Left renal cortex interstitium (tissue), 4 donors: Measurements from ENCODE around the gene AP1AR. TPM values are rescaled to one million over a fixed set of nuclear protein-coding genes. Genes with fewer than 3 reads are reported as not detected.
A peak's percentile ranks its signal among the peaks of the same experiment; 100 is the strongest.
"Not testable (repeated sequence)": the region's sequence is repeated elsewhere in the genome, so short reads cannot be mapped to it uniquely, and the experiment has no call there.

ENCODE experiments used
- DNase-seq, 4 donors: peaks; one replicate each; pipeline ENCODE4 v3.0.0-alpha.2; 2013; ENCODE audit warnings: low read depth in 4 of 4, low spot score in 2 of 4, missing footprints in 1 of 4
- polyA plus RNA-seq, 4 donors: library from polyadenylated mRNA; unstranded; fragments of 120-200 nt; gene quantifications; one replicate each; pipeline ENCODE4 v1.2.1, GENCODE V29; 2013; ENCODE audit not compliant: insufficient read length in 4 of 4

The AP1AR gene, protein sequence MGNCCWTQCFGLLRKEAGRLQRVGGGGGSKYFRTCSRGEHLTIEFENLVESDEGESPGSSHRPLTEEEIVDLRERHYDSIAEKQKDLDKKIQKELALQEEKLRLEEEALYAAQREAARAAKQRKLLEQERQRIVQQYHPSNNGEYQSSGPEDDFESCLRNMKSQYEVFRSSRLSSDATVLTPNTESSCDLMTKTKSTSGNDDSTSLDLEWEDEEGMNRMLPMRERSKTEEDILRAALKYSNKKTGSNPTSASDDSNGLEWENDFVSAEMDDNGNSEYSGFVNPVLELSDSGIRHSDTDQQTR
- polyA plus RNA-seq: 10 to 100 TPM; 35.6 to 46.2 (median 38.2) TPM

DNA sequence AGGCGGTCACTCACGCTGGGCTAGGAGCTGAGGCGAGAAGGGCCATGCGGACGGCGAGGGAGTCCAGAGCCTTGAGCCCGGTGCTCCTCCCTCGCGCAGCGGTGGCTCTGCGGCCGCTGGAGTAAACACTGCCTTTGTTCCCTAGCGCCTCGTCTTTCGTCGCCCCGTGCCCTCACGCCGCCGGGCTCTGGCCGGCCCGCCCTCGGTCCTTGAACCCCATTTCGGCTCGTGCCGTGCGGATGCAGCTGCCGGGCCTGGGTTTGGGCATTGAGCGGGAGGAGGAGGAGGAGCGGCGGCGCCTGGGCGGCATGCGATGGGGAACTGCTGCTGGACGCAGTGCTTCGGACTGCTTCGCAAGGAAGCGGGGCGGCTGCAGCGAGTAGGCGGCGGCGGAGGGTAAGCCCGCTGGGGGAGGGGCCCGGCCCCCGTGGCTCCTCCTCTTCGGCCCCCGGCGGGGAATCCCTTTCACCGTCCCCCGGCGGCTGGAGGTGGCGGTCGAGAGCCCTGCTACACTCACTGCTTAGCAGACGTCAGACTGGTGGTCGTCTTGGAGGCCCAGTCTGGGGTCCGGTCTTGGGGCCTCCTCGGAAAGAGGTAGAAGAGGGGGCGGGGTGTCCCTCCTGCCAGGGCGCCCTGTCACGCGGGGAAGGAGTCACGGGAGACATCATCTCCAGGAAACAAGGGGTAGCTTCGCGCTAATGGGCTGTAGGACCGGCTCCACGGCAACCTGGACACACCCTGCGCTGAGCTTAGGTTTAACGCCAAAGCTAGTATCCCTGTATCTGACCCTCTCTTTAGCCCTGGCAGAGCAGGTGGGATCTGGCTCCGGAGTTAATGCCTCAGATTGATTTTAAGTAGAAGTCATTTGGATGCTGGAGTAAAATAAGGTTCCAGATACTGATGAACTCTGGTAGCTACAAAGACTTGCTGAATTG is at the start of gene AP1AR:
Gene AP1AR, plus strand, starts transcription at position 9 of the 935 bp plus-strand sequence. Its CDS starts 305 bp downstream, at position 314.
- DNase-seq: peak; percentile 60 to 79 (median 72)

DNA sequence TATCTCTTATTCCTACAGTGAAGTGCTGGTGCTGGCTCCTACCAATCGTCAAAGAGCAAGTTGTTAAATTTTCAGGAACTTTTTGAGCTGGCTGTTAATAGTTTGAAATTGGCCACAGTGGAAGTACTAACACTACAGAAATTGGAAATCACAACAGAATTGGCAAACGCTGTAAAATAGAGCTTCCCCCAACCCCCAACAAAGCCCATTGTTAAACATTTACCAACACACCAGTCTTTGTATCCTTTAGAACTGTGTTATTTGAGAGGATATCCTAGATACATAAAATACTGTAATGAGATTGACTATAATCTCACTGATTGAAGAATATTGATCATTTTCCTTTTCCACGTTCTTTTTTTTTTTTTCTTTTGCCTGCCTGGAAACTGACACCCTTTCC is 49.0 kb upstream of the AP1AR start:
- no peak for DNase-seq

DNA sequence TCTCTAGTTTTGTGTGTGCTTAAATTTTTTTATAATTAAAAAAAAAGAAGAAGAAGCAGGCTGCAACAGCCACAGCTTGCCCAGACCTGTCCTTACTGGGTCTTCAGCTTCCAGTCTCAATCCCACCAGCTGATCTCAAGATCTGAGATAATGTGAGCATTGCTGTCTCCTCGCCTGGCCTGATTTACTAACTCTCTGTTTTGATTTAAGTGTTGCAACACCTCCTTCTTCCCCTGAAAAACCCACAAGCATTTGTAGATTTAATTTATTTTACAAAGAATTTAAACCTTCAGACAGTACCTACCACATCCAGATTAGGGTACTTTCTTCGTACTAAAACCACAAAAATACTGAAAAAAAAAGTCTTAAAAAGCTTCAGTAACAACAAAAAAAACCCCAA is 48.3 kb upstream of the AP1AR start:
- no peak for DNase-seq

DNA sequence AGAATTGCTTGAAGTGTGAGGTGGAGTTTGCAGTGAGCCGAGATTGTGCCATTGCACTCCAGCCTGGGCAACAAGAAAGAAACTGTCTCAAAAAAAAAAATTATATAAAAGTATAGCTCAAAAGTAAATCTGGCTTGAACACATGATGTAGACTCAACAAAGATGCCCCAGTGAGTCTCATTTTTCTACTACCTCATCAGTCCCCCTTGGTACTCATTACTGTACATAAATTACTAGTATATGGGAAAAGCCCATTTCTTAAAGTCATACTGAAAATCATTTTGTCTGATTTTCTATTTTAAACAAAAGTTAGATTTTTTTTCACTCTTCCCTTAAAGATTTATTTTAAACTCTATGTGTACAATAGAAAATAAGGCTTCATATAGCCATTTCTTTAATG is 47.1 kb upstream of the AP1AR start:
- DNase-seq: no peak

DNA sequence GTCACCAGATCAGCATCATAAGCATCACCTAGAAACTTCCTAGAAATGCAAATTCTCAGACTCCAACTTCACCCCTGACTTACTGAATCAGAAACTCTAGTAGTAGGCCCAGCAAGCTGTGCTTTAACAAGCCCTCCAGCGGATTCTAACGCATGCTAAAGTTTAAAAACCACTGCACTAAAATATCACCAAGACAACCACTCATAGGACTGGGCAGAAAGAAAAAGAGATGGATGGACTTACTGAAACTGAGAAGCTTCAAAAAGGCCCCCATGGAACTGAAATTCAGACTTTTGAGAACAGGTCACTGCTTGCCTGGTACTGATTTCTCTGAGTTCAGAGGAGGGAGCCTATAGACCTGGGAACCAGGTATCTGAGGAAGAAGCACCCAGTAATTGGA is 46.3 kb upstream of the AP1AR start:
- no peak for DNase-seq

DNA sequence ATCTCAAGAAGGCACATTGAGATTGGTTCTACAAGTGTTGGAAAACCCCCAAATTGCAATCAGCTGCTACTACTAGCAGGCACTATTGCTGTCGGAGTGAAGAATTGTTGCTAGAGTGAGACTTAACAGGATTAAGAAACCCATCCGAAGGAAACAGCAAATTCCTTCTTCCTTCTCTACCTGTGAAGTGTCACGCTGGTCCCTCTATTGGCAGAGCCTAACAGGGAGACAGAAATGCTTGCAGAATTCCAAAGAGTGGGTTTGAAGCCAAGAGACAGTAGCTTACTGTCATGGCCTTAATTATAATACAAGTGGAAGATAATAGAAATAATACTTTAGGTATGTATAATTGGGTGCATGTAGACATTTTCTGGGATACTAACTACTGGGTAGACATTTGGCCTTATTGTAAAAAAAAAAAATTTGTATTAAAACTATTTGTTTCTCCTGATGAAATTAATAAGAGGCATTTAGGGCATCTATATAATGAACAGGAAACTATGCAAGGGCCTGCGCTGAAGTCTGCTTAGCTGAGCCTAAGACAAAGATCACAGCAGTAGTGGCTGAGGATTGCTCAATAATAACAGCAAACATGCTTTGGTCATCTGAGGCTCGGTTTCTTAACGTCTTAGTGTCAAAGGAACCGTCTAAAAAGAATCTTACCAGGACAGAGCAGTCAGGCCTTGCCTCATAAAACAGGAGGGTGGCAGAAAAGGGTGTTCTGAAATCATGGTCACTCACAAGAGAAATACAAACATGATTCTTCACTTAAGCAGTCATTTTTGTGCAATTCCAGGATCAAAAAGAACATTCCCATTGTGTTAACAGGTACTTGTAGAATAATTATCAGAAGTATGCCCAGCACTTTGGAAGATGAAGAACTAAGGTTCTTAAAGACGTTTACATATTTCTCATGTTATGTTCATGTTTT is 45.6 kb upstream of the AP1AR start:
- no peak for DNase-seq

DNA sequence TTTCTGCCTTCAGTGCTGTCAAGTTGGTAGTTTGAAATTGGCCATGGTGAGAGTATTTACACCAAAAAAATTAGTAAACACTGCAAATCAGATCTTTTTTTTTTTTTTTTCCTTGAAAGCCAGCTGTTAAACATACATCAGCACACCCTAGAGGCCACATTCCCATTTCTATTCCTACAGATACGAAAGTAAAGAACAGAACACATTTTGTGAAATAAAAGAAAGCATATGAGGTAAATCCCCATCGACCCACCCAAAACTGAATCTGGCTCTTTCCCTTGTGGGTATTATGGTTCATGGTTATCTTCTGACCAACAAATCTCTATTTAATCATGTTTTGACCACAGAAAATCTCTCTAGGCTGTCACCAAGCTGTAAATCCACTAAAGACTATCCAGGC is 41.8 kb upstream of the AP1AR start:
- no peak for DNase-seq

DNA sequence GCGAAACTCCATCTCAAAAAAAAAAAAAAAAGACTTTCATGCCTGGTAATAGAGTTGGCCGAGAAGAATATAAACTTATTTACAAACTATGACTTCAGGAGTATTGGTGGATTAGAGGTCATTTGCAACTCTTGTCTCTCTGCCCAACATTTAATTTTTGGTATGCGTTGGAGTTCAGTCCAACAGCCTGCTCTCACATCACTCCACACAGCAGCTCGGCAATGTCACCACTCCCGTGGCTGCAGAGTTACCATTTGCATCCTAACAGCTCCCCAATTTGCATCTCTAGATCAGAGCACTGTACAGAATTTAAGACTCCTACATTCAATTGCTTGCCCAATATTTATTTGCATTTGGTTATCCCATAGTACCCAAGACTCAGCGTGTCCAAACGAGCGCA is 40.9 kb upstream of the AP1AR start:
- DNase-seq: no peak

DNA sequence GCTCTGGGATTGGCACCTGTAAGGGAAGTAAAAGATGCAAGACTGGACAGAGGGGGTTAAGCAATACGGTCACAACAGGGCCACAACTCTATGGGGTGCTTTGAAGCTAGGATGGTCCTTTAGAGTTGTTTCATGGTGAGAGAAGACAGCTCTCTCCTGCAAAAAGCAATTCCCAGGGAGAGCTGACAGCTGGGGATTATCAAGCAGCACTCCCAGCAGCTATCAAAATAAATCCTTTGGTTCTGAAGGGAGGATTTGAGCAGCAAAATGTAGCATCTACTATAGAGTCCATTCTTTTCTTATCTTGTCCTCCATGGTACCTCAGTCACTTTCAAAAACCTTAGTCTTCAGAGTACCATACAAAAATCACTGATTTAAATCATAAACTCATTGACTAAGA is 35.1 kb upstream of the AP1AR start:
- no peak for DNase-seq

DNA sequence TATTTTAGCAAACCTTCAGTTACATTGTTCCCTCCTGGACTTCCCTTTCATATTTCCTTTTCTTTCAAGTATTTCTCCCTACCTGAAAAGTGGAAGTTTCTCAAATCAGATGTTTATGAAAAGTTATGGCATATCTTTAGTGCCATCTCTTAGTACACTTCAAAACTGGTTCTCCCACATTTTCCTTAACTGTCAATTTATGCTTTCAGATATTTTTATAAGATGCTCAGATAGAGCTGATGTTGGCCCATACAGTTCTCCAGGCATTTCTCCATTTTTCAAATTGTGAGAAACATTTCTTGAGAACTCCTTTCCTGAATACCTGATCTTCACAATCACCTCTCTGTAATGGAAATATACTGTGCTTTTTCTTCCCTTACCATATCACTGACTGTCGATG is 32.5 kb upstream of the AP1AR start:
- no peak for DNase-seq

DNA sequence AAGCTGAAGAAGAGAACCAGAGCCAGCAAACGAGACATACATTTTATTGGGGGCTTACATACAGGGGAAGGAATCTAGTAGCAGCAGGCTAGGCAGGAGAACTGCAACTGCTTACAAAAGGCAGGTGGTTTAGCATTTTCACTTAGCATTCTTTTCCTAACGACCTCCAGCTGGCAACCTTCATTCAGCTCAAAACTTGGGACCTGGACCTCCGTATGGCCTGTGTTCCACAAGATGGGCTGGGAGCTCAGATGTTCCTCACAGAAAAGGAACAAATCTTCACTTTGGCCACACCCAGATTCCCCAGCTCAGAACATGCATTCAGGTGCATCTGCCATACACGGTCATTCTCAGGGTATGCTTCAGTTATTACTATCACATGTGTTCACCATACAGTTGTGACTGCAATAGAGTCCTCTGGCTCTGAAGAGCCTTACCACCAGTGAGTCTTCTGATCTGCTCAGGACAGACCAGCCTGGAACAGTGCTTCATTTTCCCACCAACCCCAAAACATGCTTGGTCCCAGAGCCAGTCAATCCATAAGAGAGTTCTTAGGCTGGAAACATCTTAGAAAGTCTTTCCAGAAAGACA is 29.6 kb upstream of the AP1AR start:
- no peak for DNase-seq

DNA sequence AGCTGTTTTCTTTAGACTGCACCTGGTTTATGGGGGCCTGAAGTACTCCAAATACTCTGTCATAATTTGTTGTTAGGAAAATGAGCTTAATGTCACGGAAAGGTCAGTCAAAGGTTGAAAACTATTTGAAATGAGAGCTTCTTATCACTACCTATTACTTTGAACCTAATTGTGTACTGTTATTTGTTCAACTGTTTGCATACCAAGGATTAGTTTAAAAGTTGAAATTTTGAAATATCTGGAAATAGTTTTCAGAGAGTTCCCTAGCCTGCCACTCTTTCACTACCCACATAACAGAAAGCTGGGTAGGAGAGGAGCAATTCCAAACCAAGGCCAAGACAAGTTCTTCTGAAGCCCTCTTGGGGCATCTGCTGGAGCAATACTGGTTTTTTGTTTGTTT is 28.0 kb upstream of the AP1AR start:
- DNase-seq: no peak

DNA sequence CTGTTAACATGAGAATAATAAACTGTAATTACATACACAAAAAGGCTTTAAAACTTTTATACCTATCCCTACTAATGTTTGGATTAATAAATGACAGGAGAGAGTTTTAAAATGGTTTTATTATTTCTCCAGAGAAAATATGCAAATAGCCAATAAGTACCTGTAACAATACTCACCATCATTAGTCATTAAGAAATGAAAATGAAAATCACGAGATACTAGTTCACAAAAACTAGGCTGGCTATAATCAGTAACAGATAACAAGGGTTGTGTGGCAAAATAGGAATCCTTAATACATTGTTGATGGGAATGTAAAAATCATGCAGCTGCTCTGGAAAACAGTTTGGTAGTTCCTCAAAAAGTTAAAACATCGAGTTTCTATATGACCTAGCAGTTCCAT is 25.2 kb upstream of the AP1AR start:
- no peak for DNase-seq

DNA sequence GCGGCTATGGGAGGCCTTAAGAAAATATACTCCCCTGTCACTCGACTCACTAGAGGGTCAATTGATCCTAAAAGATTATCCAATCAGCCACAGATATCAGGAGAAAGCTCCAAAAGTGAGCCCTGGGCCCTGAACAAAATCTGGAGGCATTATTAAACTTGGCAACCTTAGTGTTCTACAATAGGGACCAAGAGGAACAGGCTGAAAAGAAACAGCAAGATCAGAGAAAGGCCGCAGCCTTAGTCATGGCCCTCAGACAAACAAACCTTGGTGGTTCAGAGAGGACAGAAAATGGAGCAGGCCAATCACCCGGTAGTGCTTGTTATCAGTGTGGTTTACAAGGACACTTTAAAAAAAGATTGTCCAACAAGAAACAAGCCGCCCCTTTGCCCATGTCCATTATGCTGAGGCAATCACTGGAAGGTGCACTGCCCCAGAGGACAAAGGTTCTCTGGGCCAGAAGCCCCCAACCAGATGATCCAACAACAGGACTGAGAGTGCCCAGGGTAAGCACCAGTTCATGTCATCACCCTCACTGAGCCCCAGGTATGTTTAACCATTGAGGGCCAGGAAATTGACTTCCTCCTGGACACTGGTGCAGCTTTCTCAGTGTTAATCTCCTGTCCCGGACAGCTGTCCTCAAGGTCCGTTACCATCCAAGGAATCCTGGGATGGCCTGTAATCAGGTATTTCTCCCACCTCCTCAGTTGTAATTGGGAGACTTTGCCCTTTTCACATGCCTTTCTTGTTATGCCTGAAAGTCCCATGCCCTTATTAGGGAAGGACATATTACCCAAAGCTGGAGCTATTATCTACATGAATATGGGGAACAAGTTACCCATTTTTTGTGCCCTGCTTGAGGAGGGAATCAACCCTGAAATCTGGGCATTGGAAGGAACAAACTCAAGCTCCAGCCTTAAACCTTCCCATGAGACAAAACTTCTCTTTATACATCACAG is 23.2 kb upstream of the AP1AR start:
- DNase-seq: not testable (repeated sequence)

DNA sequence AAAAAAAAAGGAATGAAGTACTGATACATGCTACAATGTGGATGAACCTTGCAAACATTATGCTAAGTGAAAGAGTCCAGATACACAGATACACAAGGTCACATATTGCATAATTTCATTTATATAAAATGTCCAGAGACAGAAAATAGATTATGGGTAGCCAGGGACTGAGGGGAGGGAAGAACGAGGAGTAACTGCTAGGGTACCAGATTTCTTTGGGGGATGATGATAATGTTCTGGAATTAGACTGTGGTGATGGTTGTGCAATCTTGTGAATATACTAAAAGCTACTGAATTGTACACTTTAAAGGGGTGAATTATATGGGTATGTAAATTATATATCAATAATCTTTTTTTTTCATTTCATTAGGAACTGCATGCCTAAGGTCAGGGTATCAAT is 20.8 kb upstream of the AP1AR start:
- no peak for DNase-seq

DNA sequence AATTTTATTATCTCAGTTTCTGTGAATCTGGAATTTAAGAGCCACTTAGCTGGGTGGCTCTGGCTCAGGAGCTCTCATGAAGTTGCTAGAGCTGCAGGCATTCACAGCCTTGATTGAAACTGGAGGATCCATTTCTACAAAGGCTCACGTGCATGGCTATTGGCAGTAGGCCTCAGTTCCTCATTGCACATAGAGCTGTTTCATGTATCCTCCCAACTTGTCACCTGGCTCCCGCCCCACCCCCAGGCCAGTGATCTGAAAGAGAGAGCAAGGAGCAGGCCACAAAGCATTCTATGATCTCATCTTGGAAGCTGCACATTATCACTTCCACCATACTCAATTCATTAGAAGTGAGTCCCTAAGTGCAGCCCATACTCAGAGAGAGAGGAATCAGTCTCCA is 18.5 kb upstream of the AP1AR start:
- no peak for DNase-seq

DNA sequence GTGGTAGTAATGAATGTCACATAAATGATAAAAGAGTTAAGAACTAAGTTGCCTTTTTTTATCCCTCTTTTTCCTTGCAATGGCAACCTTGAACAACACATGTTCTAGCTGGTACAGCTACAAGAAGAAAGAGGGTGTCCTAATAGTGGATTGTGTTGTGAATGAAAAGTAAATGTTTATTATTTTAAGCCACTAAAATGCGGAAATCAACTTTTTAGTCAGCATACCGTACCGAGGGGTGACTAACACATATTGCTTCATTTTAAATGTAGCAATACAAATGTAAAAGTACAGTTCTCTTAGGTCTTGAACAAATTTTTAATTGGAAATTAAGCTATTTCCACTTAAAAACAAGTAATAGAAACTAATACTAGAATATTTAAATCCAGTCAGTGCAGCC is 17.7 kb upstream of the AP1AR start:
- no peak for DNase-seq

DNA sequence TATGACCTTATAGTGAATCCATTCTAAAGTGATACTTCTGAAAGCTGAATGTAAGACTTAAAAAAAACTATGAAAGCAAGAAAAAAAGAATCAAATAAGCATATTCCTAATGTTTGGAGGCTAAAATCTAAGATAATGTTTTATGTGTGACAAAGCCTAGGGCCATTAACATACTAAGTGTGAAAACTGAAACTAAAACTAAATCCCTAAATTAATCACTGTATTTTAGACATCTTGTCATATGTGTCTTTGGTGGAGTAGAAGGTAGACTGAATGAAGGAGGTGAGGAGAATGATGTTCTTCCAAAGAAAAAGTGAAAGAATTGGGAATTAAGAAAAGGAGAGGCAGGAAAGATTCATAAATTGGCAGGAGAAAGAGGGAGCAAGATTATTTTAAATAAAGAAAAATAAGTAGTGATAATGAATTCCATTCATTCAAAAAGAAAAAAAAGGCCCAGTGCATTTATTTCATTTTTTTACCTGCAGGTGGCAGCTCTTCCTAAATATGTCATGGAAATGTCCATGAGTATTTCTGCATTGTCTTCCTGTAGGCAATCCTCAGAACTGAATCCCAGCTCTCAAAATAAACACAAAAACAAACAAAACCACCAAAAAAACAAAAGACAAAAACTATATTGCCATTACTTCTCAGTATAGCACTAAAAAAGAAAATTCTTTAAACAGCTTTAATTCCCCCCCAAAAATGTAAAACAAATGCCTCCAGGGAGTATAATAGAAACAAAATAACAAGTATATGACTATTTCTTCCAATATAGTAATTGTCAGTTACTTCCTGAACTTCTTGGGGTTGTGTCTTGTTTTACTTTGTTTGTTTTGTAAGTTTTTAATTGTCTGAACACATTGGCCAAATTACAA is 17.0 kb upstream of the AP1AR start:
- DNase-seq: no peak
